ENCODE results near the gene AGRN.

DNA sequence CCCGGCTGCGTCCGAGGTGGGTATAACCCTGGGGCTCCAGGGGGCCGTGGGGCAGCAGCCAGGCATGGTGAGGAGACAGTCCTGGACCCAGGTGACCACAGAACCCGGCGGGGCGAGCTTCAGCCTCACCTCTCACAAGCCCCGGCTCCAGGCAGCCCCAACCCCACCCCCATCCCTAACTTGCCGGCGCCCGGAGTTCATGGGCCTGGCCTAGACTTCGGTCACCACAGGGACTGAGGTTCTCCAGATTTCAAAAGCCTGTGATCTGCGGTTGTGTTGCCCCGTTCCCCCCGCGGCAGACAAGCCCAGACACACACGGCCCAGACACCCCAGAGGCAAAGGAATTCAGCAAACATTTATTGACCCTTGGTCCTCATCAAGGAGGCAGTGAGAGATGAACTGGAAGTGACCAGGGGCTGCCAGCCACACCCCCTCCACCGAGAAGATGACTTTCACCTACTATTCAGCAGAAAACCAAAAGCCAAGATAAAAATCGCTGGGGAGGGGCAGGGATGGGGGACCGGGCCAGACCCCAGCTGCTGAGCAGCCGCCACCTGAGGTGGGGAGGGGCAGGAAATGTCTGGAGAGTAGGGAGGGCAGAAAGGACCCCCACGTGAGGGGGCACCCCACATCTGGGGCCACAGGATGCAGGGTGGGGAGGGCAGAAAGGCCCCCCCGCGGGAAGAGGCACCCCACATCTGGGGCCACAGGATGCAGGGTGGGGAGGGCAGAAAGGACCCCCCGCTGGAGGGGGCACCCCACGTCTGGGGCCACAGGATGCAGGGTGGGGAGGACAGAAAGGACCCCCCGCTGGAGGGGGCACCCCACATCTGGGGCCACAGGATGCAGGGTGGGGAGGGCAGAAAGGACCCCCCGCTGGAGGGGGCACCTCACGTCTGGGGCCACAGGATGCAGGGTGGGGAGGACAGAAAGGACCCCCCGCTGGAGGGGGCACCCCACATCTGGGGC lies 24.0 kb upstream of the AGRN start:
- TF ChIP-seq, protein P1, sequence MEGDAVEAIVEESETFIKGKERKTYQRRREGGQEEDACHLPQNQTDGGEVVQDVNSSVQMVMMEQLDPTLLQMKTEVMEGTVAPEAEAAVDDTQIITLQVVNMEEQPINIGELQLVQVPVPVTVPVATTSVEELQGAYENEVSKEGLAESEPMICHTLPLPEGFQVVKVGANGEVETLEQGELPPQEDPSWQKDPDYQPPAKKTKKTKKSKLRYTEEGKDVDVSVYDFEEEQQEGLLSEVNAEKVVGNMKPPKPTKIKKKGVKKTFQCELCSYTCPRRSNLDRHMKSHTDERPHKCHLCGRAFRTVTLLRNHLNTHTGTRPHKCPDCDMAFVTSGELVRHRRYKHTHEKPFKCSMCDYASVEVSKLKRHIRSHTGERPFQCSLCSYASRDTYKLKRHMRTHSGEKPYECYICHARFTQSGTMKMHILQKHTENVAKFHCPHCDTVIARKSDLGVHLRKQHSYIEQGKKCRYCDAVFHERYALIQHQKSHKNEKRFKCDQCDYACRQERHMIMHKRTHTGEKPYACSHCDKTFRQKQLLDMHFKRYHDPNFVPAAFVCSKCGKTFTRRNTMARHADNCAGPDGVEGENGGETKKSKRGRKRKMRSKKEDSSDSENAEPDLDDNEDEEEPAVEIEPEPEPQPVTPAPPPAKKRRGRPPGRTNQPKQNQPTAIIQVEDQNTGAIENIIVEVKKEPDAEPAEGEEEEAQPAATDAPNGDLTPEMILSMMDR (IDR thresholded peaks at IDR 0.05) = no peak
- no peak for TF ChIP-seq POLR2A (IDR thresholded peaks at IDR 0.05)
